ENCODE data around the gene TNFRSF18. TPM values are rescaled to one million over a fixed set of nuclear protein-coding genes. Genes with fewer than 3 reads are reported as not detected.

Gene TNFRSF18
- total and polyA plus RNA-seq, 2 donors (not counting 1 experiment from before 2014, with no cell fraction given), result 10.1 to 33.5 TPM

DNA sequence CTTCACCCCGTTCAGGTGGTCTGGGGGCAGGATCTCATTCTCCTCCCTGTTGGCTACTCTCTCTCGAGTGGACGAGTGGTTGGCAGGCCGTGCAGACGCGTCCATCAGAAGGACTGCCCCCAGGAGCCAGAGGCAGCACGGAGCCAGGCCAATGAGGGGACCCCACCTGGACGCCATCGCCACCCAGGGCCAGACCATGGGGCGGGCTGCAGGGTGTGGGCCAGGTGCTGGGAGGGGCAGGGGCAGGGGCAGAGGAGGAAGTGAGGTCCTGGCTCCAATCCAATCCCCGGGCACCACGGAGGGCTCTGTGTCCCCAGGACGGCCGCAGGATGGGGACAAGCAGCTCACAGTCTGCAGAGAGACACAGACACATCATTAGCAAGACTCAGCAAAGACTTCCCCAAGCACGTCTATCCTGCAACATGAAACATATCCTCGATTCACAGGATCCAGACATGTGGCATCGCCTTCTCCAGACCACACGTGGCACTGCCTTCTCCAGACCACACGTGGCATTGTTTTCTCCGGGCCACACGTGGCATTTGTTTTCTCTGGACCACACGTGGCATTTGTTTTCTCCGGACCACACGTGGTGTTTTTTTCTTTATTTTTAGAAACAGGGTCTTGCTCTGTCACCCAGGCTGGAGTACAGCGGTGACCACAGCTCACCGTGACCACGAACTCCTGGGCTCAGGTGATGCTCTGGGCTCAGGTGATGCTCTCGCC, 22.4 kb upstream of the TNFRSF18 start:
- Histone ChIP-seq H3K4me3 (ENCODE audit: control extremely low read depth in 1 of 5, extremely low read depth in 1 of 5, insufficient read depth in 1 of 5, low read depth in 2 of 5, low read length in 4 of 5) (no peak overlapping the region), H3K36me3 (replicated peaks in 1 of 2; ENCODE audit: control extremely low read depth in 1 of 2, control insufficient read depth in 1 of 2, extremely low read depth in 1 of 2, insufficient read depth in 2 of 2, low read length in 1 of 2) (peaks cover 0 to 43% of the 10 kb centered on the region in 2 experiments), H3K79me2 (ENCODE audit: control insufficient read depth, insufficient read depth, low read length) (peaks cover 83% of the 10 kb centered on the region), H3K4me2 (replicated peaks; ENCODE audit: low read depth, low read length, poor library complexity, severe bottlenecking) (no peak overlapping the region), H3K9ac (ENCODE audit: low read length) (no peak overlapping the region), H3K4me1 (ENCODE audit: control insufficient read depth in 2 of 2, insufficient read depth in 2 of 2, low read length in 2 of 2) (peaks cover 25 to 30% of the 10 kb centered on the region in 2 donors), H3K27ac (ENCODE audit: low read length in 2 of 2) (no peak overlapping the region), H4K20me1 (ENCODE audit: control insufficient read depth, insufficient read depth, low read length, poor library complexity, severe bottlenecking) (peaks cover 87% of the 10 kb centered on the region), H3K27me3 (replicated peaks in 1 of 4; ENCODE audit: control extremely low read depth in 1 of 4, control insufficient read depth in 3 of 4, insufficient read depth in 4 of 4, low read length in 3 of 4) (no peaks in the 10 kb centered on the region), H2AFZ (ENCODE audit: insufficient read depth, low read depth, low read length, poor library complexity, severe bottlenecking) (no peak overlapping the region), H3K9me3 (ENCODE audit: control extremely low read depth in 1 of 3, control insufficient read depth in 2 of 3, insufficient read depth in 1 of 3, low read length in 2 of 3) (no peaks in the 10 kb centered on the region)
- CTCF ChIA-PET, result no interaction called here
- no peak for DNase-seq
- Mint-ChIP-seq H3K27me3 (no peaks in the 10 kb centered on the region), H3K4me1 (peaks cover 27% of the 10 kb centered on the region), H3K9me3 (ENCODE audit: insufficient read depth) (no peaks in the 10 kb centered on the region), H3K27ac (no peak overlapping the region), H3K4me3 (no peak overlapping the region)
- WGBS (ENCODE audit: insufficient coverage), result 90% methylated on average over 27 of the region's 28 CpGs
- TF ChIP-seq EZH2 (IDR thresholded peaks at IDR 0.05; ENCODE audit: borderline replicate concordance, insufficient read depth, low read depth, low read length, poor library complexity, severe bottlenecking), result no peak
- no peak for ATAC-seq (ENCODE audit: low read depth)
- intact Hi-C loops (cut with micrococcal nuclease), result no loop called here
- POLR2A ChIA-PET, result interaction anchor here (0.6 kb wide), 1 partner anchor 33 kb away, joined by 6 read pairs; no protein-coding TSS in a partner anchor

DNA sequence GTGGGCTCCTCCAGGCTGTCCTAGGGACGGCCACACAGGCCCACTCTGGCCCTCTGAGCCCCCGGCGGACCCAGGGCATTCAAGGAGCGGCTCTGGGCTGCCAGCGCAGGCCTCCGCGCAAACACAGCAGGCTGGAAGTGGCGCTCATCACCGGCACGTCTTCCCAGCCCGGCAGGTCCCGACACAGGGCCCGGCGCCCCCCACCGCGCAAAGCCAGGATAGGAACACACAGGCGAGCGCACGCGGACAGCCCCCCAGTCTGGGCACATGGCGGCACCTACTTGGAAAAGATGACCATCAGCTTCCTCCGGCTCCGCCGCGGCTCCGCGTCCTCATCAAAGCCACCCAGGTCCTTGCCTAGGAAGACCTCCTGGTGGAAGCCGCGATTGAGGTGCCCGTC, 21.8 kb upstream of the TNFRSF18 start:
- peaks cover 0 to 46% of the 10 kb centered on the region in 2 experiments for H3K36me3 ChIP-seq (replicated peaks in 1 of 2; ENCODE audit: control extremely low read depth in 1 of 2, control insufficient read depth in 1 of 2, extremely low read depth in 1 of 2, insufficient read depth in 2 of 2, low read length in 1 of 2)
- 95% methylated on average over 29 of the region's 30 CpGs for WGBS (ENCODE audit: insufficient coverage)
- H3K27ac ChIP-seq (ENCODE audit: low read length in 2 of 2), result no peak overlapping the region
- intact Hi-C loops (cut with micrococcal nuclease), result no loop called here
- peaks cover 77% of the 10 kb centered on the region for H3K79me2 ChIP-seq (ENCODE audit: control insufficient read depth, insufficient read depth, low read length)
- H4K20me1 ChIP-seq (ENCODE audit: control insufficient read depth, insufficient read depth, low read length, poor library complexity, severe bottlenecking), result peaks cover 84% of the 10 kb centered on the region
- TF ChIP-seq EZH2 (IDR thresholded peaks at IDR 0.05; ENCODE audit: borderline replicate concordance, insufficient read depth, low read depth, low read length, poor library complexity, severe bottlenecking), result no peak
- TF ChIP-seq, protein P1, sequence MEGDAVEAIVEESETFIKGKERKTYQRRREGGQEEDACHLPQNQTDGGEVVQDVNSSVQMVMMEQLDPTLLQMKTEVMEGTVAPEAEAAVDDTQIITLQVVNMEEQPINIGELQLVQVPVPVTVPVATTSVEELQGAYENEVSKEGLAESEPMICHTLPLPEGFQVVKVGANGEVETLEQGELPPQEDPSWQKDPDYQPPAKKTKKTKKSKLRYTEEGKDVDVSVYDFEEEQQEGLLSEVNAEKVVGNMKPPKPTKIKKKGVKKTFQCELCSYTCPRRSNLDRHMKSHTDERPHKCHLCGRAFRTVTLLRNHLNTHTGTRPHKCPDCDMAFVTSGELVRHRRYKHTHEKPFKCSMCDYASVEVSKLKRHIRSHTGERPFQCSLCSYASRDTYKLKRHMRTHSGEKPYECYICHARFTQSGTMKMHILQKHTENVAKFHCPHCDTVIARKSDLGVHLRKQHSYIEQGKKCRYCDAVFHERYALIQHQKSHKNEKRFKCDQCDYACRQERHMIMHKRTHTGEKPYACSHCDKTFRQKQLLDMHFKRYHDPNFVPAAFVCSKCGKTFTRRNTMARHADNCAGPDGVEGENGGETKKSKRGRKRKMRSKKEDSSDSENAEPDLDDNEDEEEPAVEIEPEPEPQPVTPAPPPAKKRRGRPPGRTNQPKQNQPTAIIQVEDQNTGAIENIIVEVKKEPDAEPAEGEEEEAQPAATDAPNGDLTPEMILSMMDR (IDR thresholded peaks at IDR 0.05), result no peak
- no peak overlapping the region for H2AFZ ChIP-seq (ENCODE audit: insufficient read depth, low read depth, low read length, poor library complexity, severe bottlenecking)
- H3K4me3 ChIP-seq (ENCODE audit: control extremely low read depth in 1 of 5, extremely low read depth in 1 of 5, insufficient read depth in 1 of 5, low read depth in 2 of 5, low read length in 4 of 5), result no peak overlapping the region
- Mint-ChIP-seq H3K27ac (no peak overlapping the region), H3K27me3 (no peaks in the 10 kb centered on the region), H3K4me1 (peaks cover 23% of the 10 kb centered on the region), H3K4me3 (no peak overlapping the region), H3K9me3 (ENCODE audit: insufficient read depth) (no peaks in the 10 kb centered on the region)
- no peak for ATAC-seq (ENCODE audit: low read depth)
- no peaks in the 10 kb centered on the region for H3K27me3 ChIP-seq (replicated peaks in 1 of 4; ENCODE audit: control extremely low read depth in 1 of 4, control insufficient read depth in 3 of 4, insufficient read depth in 4 of 4, low read length in 3 of 4)
- no peaks in the 10 kb centered on the region for H3K9me3 ChIP-seq (ENCODE audit: control extremely low read depth in 1 of 3, control insufficient read depth in 2 of 3, insufficient read depth in 1 of 3, low read length in 2 of 3)
- CTCF ChIA-PET, result no interaction called here
- no peak overlapping the region for H3K4me2 ChIP-seq (replicated peaks; ENCODE audit: low read depth, low read length, poor library complexity, severe bottlenecking)
- DNase-seq, result no peak
- H3K9ac ChIP-seq (ENCODE audit: low read length), result no peak overlapping the region
- peaks cover 20 to 25% of the 10 kb centered on the region in 2 donors for H3K4me1 ChIP-seq (ENCODE audit: control insufficient read depth in 2 of 2, insufficient read depth in 2 of 2, low read length in 2 of 2)
- POLR2A ChIA-PET, result no interaction called here
